HEK293 (cell line): Measurements from ENCODE around the gene KIRREL3.

Source experiments
- MEIS1 ChIP-seq: sonication (generic); formaldehyde crosslinking; IDR thresholded peaks from 2 replicates; pipeline ENCODE4 v1.8.1; 2022; ENCODE audit warnings: missing genetic modification reagents, mild to moderate bottlenecking, borderline replicate concordance
- YY1 ChIP-seq: fragments of 450-650 bp; formaldehyde crosslinking; IDR thresholded peaks from 2 replicates; pipeline ENCODE4 v1.5.1; 2018; ENCODE audit warnings: missing biosample characterization, missing genetic modification characterization
- ZBTB1 ChIP-seq: fragments of 450-650 bp; formaldehyde crosslinking; IDR thresholded peaks from 2 replicates; pipeline ENCODE4 v1.5.1; 2016; ENCODE audit warnings: missing biosample characterization, missing genetic modification characterization
- ZNF266 ChIP-seq: fragments of 450-650 bp; formaldehyde crosslinking; IDR thresholded peaks from 2 replicates; pipeline ENCODE4 v1.5.1; 2016; ENCODE audit warnings: missing biosample characterization, missing genetic modification characterization, low read depth
- ZNF302 ChIP-seq: fragments of 450-650 bp; formaldehyde crosslinking; IDR thresholded peaks from 2 replicates; pipeline ENCODE4 v1.5.1; 2016; ENCODE audit warnings: missing biosample characterization, missing genetic modification characterization, low read depth
- ZNF548 ChIP-seq: fragments of 450-650 bp; formaldehyde crosslinking; IDR thresholded peaks from 2 replicates; pipeline ENCODE4 v1.5.1; 2016; ENCODE audit warnings: missing biosample characterization, missing genetic modification characterization
- ZNF785 ChIP-seq: fragments of 450-650 bp; formaldehyde crosslinking; IDR thresholded peaks from 2 replicates; pipeline ENCODE4 v1.5.1; 2016; ENCODE audit warnings: missing biosample characterization, missing genetic modification characterization
- TF ChIP-seq, protein P1 (sequence below): fragments of 450-650 bp; formaldehyde crosslinking; IDR thresholded peaks from 2 replicates; pipeline ENCODE4 v1.5.1; 2016; ENCODE audit warnings: missing biosample characterization, missing genetic modification characterization
- TF ChIP-seq, protein P2 (sequence below): fragments of 450-650 bp; formaldehyde crosslinking; IDR thresholded peaks from 2 replicates; pipeline ENCODE4 v1.5.1; 2016; ENCODE audit warnings: missing biosample characterization, missing genetic modification characterization, borderline replicate concordance
- TF ChIP-seq, protein P3 (sequence below): fragments of 450-650 bp; formaldehyde crosslinking; IDR thresholded peaks from 2 replicates; pipeline ENCODE4 v1.5.1; 2016; ENCODE audit warnings: missing biosample characterization, missing genetic modification characterization
- TF ChIP-seq, protein P4 (sequence below): fragments of 450-650 bp; formaldehyde crosslinking; IDR thresholded peaks from 2 replicates; pipeline ENCODE4 v1.5.1; 2016; ENCODE audit warnings: missing biosample characterization, missing genetic modification characterization
- TF ChIP-seq, protein P5 (sequence below): fragments of 450-650 bp; IDR thresholded peaks from 2 replicates; pipeline ENCODE4 v1.5.1; 2018; ENCODE audit warnings: missing biosample characterization, mild to moderate bottlenecking, missing genetic modification characterization

DNA sequence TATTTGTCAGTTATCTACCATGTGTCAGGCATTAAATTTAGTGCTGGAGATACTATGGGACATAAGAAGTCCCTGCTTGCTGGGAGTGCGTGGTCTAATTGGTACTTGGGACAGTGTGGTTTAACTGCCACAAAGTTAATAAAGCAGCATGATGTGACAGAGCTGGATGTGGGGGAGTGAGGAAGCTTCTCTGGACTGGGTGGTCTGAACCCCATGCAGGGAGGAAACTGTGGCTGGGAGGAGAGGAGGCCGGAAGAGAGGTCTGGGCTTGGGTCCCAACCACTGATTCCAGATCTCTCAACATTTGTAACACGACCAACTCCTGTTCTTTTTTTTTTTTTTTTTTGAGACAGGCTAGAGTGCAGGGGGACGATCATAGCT lies 607.9 kb downstream of the KIRREL3 start:
- TF ChIP-seq ZNF548 (tag by site-specific recombination) (no peak), ZBTB1 (tag by site-specific recombination) (no peak), MEIS1 (no peak), ZNF266 (tag by site-specific recombination) (no peak), ZNF785 (tag by site-specific recombination) (no peak), ZNF302 (tag by site-specific recombination) (no peak), YY1 (tag by site-specific recombination) (no peak)
- TF ChIP-seq, protein P1, sequence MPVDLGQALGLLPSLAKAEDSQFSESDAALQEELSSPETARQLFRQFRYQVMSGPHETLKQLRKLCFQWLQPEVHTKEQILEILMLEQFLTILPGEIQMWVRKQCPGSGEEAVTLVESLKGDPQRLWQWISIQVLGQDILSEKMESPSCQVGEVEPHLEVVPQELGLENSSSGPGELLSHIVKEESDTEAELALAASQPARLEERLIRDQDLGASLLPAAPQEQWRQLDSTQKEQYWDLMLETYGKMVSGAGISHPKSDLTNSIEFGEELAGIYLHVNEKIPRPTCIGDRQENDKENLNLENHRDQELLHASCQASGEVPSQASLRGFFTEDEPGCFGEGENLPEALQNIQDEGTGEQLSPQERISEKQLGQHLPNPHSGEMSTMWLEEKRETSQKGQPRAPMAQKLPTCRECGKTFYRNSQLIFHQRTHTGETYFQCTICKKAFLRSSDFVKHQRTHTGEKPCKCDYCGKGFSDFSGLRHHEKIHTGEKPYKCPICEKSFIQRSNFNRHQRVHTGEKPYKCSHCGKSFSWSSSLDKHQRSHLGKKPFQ (tag by site-specific recombination), result no peak
- TF ChIP-seq, protein P2, sequence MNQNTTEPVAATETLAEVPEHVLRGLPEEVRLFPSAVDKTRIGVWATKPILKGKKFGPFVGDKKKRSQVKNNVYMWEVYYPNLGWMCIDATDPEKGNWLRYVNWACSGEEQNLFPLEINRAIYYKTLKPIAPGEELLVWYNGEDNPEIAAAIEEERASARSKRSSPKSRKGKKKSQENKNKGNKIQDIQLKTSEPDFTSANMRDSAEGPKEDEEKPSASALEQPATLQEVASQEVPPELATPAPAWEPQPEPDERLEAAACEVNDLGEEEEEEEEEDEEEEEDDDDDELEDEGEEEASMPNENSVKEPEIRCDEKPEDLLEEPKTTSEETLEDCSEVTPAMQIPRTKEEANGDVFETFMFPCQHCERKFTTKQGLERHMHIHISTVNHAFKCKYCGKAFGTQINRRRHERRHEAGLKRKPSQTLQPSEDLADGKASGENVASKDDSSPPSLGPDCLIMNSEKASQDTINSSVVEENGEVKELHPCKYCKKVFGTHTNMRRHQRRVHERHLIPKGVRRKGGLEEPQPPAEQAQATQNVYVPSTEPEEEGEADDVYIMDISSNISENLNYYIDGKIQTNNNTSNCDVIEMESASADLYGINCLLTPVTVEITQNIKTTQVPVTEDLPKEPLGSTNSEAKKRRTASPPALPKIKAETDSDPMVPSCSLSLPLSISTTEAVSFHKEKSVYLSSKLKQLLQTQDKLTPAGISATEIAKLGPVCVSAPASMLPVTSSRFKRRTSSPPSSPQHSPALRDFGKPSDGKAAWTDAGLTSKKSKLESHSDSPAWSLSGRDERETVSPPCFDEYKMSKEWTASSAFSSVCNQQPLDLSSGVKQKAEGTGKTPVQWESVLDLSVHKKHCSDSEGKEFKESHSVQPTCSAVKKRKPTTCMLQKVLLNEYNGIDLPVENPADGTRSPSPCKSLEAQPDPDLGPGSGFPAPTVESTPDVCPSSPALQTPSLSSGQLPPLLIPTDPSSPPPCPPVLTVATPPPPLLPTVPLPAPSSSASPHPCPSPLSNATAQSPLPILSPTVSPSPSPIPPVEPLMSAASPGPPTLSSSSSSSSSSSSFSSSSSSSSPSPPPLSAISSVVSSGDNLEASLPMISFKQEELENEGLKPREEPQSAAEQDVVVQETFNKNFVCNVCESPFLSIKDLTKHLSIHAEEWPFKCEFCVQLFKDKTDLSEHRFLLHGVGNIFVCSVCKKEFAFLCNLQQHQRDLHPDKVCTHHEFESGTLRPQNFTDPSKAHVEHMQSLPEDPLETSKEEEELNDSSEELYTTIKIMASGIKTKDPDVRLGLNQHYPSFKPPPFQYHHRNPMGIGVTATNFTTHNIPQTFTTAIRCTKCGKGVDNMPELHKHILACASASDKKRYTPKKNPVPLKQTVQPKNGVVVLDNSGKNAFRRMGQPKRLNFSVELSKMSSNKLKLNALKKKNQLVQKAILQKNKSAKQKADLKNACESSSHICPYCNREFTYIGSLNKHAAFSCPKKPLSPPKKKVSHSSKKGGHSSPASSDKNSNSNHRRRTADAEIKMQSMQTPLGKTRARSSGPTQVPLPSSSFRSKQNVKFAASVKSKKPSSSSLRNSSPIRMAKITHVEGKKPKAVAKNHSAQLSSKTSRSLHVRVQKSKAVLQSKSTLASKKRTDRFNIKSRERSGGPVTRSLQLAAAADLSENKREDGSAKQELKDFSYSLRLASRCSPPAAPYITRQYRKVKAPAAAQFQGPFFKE (tag by site-specific recombination), result no peak
- TF ChIP-seq, protein P3, sequence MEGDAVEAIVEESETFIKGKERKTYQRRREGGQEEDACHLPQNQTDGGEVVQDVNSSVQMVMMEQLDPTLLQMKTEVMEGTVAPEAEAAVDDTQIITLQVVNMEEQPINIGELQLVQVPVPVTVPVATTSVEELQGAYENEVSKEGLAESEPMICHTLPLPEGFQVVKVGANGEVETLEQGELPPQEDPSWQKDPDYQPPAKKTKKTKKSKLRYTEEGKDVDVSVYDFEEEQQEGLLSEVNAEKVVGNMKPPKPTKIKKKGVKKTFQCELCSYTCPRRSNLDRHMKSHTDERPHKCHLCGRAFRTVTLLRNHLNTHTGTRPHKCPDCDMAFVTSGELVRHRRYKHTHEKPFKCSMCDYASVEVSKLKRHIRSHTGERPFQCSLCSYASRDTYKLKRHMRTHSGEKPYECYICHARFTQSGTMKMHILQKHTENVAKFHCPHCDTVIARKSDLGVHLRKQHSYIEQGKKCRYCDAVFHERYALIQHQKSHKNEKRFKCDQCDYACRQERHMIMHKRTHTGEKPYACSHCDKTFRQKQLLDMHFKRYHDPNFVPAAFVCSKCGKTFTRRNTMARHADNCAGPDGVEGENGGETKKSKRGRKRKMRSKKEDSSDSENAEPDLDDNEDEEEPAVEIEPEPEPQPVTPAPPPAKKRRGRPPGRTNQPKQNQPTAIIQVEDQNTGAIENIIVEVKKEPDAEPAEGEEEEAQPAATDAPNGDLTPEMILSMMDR (tag by site-specific recombination), result no peak
- TF ChIP-seq, protein P4, sequence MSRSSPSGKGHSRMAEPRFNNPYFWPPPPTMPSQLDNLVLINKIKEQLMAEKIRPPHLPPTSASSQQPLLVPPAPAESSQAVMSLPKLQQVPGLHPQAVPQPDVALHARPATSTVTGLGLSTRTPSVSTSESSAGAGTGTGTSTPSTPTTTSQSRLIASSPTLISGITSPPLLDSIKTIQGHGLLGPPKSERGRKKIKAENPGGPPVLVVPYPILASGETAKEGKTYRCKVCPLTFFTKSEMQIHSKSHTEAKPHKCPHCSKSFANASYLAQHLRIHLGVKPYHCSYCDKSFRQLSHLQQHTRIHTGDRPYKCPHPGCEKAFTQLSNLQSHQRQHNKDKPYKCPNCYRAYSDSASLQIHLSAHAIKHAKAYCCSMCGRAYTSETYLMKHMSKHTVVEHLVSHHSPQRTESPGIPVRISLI (tag by site-specific recombination), result no peak
- TF ChIP-seq, protein P5, sequence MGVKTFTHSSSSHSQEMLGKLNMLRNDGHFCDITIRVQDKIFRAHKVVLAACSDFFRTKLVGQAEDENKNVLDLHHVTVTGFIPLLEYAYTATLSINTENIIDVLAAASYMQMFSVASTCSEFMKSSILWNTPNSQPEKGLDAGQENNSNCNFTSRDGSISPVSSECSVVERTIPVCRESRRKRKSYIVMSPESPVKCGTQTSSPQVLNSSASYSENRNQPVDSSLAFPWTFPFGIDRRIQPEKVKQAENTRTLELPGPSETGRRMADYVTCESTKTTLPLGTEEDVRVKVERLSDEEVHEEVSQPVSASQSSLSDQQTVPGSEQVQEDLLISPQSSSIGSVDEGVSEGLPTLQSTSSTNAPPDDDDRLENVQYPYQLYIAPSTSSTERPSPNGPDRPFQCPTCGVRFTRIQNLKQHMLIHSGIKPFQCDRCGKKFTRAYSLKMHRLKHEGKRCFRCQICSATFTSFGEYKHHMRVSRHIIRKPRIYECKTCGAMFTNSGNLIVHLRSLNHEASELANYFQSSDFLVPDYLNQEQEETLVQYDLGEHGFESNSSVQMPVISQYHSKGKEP (tag by site-specific recombination), result no peak
